ENCODE results near the gene MTFR2.
"Not testable (repeated sequence)": the region's sequence is repeated elsewhere in the genome, so short reads cannot be mapped to it uniquely, and the experiment has no call there.

The MTFR2 gene

GRCh38 chr6:136235233-136235564 lies 14.9 kb downstream of the MTFR2 start:
- no peak for DNase-seq (ENCODE audit: low read depth in 2 of 2)

DNA sequence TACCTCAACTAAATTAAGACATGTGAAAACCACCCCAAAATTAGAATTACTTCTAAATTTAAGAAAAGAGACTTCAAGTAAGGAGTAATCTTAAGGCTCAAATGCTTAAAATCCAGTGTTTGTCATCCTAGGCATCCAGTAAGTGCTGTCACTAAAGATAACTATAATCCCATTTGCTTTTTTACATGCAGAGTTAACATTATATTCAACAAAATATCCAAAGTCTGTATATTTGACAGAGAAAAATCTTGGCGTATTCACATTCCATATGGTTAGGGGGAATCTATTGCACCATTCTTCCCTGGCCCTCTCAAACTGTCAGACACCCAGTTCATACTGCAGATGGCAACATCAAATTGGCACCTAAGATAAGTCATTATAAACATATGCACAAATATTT lies 17.4 kb downstream of the MTFR2 start:
- DNase-seq (ENCODE audit: low read depth in 2 of 2) = no peak

DNA sequence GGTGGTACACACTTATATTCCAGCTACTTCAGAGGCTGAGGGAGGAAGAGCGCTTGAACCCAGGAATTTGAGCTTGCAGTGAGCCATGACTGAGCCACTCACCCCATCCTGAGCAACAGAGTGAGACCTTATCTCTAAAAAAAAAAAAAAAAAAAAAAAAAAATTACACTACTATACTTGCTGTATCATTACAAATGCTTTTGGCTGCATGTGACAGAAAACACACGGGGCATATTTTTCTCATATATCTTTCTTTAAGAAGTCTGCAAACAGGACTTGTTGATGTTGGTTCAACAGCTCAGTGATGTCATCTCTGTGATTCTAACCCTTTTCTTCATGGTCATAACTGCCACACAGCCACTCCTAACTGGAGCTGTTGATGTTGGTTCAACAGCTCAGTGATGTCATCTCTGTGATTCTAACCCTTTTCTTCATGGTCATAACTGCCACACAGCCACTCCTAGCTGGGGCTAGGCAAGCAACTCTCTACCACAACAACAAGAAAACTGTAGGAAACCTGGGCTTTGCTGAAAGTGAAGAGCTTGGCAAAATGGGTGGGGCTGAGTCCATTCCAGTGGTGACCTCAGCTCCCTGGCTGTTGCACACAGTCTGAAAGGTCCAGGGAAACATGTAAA lies 19.8 kb downstream of the MTFR2 start:
- no peak for DNase-seq (ENCODE audit: low read depth in 2 of 2)

GRCh38 chr6:136228814-136229213 lies 21.3 kb downstream of the MTFR2 start:
- no peak for DNase-seq (ENCODE audit: low read depth in 2 of 2)

DNA sequence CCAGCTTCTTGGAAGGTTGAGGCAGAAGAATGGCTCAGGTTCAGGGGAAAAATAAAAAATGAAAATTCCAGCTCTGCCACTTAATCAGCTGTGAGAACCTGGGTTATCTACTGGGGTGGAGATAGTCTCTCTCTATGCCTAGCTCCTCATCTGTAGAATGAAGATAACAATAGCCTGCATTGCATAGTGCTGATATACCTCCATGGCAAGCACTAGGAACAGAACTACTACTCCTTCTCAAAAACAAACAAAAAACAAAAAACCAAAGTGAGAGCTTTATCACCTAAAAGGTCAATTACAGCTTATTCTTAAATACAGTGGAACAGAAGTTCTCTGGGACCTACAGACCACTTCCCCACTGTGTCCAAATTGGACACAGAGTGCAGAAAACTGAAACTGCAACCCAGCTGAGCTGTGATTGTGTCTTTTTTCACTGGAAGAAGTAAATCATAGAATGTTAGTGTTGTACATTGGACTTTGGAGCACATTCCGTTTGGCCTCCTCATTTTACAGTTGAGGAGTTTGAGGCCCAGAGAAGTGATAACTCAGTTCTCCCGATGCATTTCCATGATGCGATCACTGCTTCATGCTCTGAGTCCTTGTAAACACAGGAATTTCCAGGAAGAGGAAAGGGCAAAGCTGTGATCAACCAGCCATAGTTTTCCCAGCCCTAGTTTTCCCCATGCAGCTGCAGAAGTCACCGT lies 23.3 kb downstream of the MTFR2 start:
- DNase-seq (ENCODE audit: low read depth in 2 of 2) = no peak

- peak; percentile 28 to 30 for DNase-seq (ENCODE audit: low read depth in 2 of 2)
Observed at GRCh38 chr6:136226027-136226673, 24.0 kb downstream of the MTFR2 start.

- peak in 1 of 2 donors; percentile 29 for DNase-seq (ENCODE audit: low read depth in 2 of 2)
Observed at GRCh38 chr6:136225496-136225895, 24.6 kb downstream of the MTFR2 start.

- DNase-seq (ENCODE audit: low read depth in 2 of 2) = not testable (repeated sequence)
Observed at GRCh38 chr6:136224974-136225373, 25.1 kb downstream of the MTFR2 start.

GRCh38 chr6:136216503-136217401 lies 33.4 kb downstream of the MTFR2 start:
- no peak for DNase-seq (ENCODE audit: low read depth in 2 of 2)

DNA sequence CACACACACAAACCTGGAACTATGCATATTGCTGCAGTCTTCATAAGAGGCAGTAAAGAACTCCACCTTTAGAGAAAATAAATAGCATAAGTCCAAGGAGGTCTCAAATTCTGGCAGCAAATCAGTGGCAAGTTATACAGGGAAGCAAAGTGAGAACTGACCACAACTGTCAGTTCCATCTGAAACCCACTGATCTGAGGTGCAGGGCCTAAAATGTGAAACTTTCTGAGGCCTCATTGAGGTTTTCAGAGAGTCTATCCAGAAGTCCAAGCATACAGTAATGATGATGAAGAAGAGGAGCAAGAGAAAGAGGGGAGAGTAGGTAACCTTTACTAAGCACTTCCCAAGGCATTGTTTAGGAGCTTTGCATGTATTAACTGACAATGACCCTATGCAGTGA lies 36.3 kb downstream of the MTFR2 start:
- DNase-seq (ENCODE audit: low read depth in 2 of 2) = no peak

- no peak for DNase-seq (ENCODE audit: low read depth in 2 of 2)
Observed at GRCh38 chr6:136213012-136213539, 37.0 kb downstream of the MTFR2 start.

- DNase-seq (ENCODE audit: low read depth in 2 of 2) = no peak
Observed at GRCh38 chr6:136212608-136213007, 37.5 kb downstream of the MTFR2 start.

DNA sequence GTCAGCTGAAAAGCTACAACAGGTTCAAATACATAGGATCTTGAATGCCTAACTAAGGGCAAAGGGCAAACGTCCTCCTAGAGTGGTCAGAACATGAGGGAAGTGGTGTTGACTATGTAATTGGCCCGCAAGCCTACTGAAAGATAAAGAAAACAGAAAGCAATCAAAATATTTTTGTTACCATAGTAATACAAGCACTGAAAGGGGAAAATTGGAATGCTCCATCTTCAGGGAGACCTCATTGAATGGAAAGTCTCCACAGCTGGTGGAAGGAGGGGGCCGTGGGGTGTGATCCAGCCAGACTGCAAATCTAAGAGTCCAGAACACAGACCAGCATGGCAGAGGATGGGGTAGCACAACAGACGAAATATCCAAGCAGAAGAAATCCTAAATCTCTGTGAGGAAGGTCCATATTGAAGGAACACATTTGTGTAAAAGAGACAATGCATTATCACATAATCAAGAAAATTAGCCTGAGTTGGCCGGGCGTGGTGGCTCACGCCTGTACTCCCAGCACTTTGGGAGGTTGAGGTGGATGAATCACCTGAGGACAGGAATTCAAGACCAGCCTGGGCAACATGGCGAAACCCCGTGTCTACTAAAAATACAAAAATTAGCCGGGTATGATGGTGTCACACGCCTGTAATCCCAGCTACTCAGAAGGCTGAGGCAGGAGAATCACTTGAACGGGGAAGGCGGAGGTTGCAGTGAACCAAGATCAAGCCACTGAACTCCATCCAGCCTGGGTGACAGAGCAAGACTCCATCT lies 39.5 kb downstream of the MTFR2 start:
- no peak for DNase-seq (ENCODE audit: low read depth in 2 of 2)

GRCh38 chr6:136209496-136209895 lies 40.6 kb downstream of the MTFR2 start:
- no peak for DNase-seq (ENCODE audit: low read depth in 2 of 2)

DNA sequence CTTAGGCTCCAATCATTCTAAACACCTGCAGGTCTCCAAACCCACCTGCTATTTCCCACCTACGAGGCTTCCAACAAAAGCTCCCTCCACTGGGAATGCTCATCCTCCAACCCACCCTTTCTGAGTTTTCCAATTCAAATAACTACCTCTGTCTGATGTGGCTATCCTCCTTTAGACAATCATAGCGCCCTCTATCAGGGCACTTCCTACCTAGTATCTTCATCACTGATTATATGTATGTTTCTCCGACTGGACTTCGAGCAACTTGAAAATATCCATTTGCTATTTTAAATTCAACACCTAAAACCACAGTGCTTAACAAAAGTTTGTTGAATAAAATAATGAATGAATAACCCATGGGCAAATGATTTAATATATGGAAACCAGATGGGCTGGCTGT lies 41.3 kb downstream of the MTFR2 start:
- DNase-seq (ENCODE audit: low read depth in 2 of 2) = no peak

GRCh38 chr6:136201732-136202131 lies 48.4 kb downstream of the MTFR2 start:
- DNase-seq (ENCODE audit: low read depth in 2 of 2) = no peak

GRCh38 chr6:136192902-136193301 lies 57.2 kb downstream of the MTFR2 start:
- DNase-seq (ENCODE audit: low read depth in 2 of 2) = no peak

DNA sequence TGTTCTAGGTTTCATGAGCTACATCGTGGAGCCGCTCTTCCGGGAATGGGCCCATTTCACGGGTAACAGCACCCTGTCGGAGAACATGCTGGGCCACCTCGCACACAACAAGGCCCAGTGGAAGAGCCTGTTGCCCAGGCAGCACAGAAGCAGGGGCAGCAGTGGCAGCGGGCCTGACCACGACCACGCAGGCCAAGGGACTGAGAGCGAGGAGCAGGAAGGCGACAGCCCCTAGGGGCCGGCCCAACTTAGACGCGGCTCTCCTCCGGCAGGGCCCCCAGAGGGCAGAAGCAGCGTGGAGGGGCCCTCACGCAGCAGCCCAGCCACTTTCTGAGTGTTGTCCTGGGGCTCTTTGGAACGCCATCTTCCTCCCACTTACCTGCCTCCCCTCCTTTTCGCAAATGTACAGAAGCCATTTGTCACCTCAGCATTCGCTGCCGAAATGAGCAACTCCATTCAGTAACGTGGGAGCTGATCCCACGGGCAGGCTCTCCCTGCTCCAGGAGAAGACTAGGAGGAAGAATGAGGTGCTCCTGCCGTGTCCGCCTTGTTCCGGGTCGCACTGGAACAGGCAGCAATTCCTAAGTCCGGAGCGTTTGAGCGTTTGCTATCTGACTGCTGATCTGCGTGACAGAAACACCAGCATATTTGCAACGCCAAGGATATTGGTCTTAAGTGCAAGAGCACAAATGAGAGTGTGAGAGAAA lies 58.4 kb downstream of the MTFR2 start:
- no peak for DNase-seq (ENCODE audit: low read depth in 2 of 2)

GRCh38 chr6:136189104-136189503 lies 61.0 kb downstream of the MTFR2 start:
- DNase-seq (ENCODE audit: low read depth in 2 of 2) = no peak

DNA sequence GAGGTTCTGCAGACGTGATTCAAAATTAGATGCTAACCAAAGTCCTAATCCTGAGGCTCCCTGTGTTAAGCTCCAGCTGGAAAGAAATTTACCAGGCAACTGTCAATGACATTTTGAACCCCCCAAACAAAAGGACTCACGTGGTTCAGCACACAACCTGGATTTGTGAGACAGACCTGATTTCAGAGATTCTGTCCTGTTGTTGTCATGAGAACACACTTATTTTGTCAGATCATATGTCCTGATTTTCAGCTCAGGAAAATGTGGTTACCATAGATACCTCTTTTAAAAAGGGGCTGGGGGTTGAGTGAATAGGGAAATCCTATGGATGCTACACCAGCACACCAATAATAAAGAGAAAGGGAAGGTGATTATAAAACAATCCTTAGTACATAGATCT lies 61.6 kb downstream of the MTFR2 start:
- no peak for DNase-seq (ENCODE audit: low read depth in 2 of 2)

GRCh38 chr6:136186363-136186762 lies 63.7 kb downstream of the MTFR2 start:
- no peak for DNase-seq (ENCODE audit: low read depth in 2 of 2)
